SH-SY5Y (cell line): ENCODE measurements around the gene SMIM29.

Source experiments
- GATA2 ChIP-seq: IDR thresholded peaks from 2 replicates; pipeline ENCODE4 v1.6.1; 2011; ENCODE audit warnings: mild to moderate bottlenecking, low read depth, low read length
- GATA3 ChIP-seq: IDR thresholded peaks from 2 replicates; pipeline ENCODE4 v1.6.1; 2011; ENCODE audit warnings: low read depth, mild to moderate bottlenecking, low read length, moderate library complexity

SMIM29 gene

DNA sequence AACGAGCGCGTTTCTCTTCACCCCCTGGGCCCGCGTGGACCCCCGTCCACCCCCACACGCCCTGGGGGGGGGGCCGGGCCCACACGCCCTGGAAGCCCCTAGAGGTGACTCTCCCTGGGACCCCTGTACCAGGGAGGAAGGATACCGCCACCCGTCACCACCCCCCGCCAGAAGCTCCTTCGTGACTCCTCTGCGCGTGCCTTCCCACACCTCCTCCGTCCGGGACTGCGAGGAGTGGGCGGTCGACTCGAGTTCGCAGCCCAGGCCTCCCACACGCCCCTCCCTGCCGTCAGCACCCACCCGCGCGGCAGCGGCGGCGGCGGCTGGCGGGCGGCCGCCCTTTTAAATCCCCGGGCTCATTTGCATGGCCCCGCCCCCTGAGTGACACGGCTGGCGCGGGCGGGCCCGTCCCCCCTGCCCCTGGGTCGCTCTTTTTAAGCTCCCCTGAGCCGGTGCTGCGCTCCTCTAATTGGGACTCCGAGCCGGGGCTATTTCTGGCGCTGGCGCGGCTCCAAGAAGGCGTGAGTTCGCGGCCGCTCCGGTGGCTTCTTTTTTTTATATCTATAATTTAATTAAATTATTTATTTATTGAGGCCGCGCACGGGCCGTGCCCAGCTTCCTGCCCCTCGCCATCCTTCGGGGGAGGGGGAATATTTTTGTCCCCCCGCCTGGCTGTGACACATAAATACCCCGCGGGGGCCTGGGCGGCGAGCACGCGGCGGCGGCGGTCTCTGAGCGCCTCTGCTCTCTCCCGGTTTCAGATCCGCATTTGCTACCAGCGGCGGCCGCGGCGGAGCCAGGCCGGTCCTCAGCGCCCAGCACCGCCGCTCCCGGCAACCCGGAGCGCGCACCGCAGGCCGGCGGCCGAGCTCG lies 12.1 kb downstream of the SMIM29 start, which contains the start of gene HMGA1:
TSS of gene HMGA1 (plus strand) at position 431 of the 873 bp plus-strand sequence. CDS start 3,908 bp downstream, outside the sequence.
- TF ChIP-seq GATA3 (no peak), GATA2 (no peak)

- TF ChIP-seq GATA3 (no peak), GATA2 (no peak)
Observed at GRCh38 chr6:34236131-34236442, 12.7 kb downstream of the SMIM29 start.

- no peak for TF ChIP-seq GATA3
- TF ChIP-seq GATA2, result no peak
Observed at GRCh38 chr6:34235307-34236130, 13.3 kb downstream of the SMIM29 start.

DNA sequence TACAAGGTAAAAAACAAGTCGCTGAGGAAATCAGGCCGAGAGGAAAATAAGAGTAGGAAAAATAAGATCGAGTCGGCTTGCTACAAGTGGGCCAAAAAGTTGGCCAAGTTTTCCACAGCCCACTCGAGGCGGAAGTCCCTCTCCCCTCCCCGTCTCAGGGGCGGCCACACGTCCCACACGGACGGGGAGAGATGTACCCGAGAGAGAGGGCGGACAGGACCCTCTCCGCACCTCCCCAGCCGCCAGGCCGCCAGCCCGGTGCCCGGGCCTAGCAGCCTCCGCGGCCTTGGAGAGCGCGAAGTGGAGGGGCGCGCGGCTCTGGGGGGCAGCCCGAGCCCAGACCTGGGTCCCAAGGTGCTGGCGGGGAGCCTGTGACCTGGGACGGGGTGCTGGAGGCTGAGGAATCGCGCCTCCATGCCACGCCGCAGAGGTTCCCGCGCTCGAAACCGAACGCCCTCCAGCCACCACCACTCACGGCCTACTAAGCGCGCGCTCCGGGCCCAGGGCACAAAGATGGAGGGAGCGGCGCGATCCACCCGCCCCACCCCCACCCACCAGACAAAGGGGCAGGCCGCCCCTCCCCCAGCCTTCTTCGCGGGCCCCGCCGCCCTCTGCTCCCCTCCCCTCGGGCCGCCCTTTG lies 14.0 kb downstream of the SMIM29 start:
- TF ChIP-seq GATA2, result no peak
- TF ChIP-seq GATA3, result no peak

DNA sequence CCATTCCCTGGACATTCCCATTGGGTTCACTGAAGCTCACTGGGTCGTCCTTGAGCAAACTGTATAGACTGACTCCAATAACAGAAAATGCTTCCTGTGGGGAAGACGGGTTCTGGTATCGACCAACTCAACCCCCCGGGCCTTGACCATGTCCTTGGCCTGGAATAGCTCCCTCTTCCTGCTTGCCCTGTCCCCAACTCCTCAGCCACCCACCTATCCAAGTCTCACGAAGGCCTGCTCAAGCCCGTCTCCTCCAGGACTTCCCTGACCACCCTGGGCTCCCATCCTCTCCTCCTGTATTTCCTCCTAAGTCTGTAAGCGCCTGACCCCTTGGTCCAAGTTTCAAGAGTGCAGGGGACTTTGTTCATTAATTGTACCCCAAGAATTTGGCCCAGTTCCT lies 14.9 kb downstream of the SMIM29 start:
- no peak for TF ChIP-seq GATA2
- TF ChIP-seq GATA3, result no peak

DNA sequence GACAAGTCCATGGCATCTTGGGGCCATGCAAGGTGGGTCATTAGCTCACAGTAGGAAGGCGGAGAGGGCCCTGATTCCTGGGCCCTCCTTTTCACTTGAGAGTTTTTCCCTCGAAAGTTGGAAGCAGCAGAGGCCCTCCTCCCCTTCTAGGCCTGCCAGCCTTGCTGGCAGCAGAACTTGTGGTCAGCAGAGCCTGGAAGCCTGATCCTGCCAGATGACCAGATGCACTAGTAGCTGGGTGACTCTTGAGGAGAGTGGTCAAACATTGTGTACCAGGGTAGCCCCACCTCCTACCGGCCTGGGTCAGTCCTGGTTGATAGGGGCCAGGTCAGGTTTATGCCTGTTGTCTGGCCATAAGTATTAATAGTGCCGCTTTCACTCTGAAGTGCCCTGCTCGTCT lies 15.9 kb downstream of the SMIM29 start:
- no peak for TF ChIP-seq GATA3
- no peak for TF ChIP-seq GATA2

- TF ChIP-seq GATA3 (no peak), GATA2 (no peak)
Observed at GRCh38 chr6:34231566-34232336, 17.1 kb downstream of the SMIM29 start.

DNA sequence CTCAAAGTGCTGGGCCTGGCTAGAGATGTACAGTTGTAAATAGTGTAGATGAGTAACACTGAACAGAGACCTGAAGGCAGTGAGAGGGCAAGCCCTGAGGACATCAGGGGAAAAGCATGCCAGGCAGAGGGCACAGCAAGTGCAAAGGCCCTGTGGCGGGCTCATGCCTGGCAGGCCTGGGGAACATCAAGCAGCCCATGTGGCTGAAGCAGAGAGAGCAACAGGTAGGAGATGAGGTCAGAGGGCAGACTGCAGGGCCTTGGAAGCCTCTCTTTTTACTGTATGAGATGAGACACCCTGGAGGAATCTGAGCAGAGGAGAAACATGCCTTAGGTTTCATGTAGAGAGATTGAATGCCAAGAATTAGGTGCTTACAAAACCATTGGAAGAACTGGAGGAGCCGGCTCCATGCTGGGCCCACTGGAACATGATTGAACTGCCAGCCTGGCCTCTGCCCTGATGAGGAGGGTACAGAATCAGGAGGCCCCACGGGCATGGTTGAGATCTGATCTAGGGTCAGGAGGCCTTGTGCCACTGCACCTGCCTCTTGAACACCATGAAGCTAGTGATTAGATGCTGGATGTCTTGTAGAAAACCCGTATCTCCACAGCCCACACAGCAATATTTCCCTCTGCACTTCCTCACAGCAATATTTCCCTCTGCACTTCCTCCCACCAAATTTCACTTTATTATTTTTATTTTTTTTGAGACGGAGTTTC lies 18.0 kb downstream of the SMIM29 start:
- TF ChIP-seq GATA3, result no peak
- TF ChIP-seq GATA2, result no peak

GRCh38 chr6:34229877-34230276 lies 18.9 kb downstream of the SMIM29 start:
- no peak for TF ChIP-seq GATA3
- no peak for TF ChIP-seq GATA2

- TF ChIP-seq GATA2 (no peak), GATA3 (no peak)
Observed at GRCh38 chr6:34227761-34228421, 20.9 kb downstream of the SMIM29 start.

GRCh38 chr6:34226731-34227586 lies 21.8 kb downstream of the SMIM29 start:
- TF ChIP-seq GATA3 (no peak), GATA2 (no peak)

- no peak for TF ChIP-seq GATA3
- no peak for TF ChIP-seq GATA2
Observed at GRCh38 chr6:34226066-34226465, 22.7 kb downstream of the SMIM29 start.
